HG03097 (cell line): ENCODE measurements around the gene CDC42EP4.

ENCODE experiments used
- ATAC-seq: cut with Tn5 transposase; IDR thresholded peaks from one replicate; pipeline ENCODE4 v1.9.1; 2021; ENCODE audit not compliant: unreplicated experiment, low FRiP score

CDC42EP4 gene, protein sequence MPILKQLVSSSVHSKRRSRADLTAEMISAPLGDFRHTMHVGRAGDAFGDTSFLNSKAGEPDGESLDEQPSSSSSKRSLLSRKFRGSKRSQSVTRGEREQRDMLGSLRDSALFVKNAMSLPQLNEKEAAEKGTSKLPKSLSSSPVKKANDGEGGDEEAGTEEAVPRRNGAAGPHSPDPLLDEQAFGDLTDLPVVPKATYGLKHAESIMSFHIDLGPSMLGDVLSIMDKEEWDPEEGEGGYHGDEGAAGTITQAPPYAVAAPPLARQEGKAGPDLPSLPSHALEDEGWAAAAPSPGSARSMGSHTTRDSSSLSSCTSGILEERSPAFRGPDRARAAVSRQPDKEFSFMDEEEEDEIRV

DNA sequence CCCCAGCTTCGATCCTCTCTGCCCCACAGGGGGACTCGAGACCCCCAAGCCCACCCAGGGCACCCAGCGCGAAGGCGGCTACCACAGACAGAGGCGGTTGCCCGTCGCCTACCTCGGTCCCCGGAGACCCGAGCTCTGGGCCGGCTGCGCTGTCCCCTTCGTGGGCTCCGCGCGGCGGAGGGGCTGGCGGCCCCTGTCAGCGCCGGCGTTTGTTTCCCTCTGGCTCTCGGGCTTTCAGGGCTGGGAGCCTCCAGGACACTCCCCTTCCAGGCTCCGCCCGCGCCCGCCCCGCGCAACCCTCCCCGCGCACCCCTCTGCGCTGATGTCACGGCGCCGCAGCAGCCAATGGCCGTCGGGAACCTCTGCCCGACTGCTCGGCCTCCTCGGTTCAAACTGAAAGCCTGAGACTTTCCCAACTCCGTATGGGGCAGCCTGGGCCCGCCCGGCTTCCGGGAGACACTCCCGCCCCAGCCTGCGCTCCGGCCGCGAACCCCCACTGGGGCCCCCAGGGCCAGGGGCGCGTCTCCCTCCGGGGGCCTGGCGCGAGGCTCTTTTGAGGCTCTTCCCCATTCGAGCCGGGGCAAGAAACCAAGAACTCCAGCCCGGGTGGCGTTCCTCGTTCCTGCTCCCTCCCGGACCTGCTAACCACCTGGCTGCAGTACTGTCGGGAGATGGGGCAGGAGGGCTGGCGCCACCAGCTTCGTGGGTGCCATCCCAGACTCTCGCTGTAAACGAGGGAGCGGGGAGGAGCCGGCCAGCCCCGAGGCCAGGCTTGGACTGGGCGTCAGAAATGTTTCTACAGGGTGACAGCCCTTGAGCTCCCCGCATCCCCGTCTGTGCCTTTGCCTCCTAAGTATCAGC is at the start of gene CDC42EP4:
CDC42EP4 (minus strand) TSS at position 221 of the 861 bp plus-strand sequence. CDS start 25,501 bp downstream, outside the sequence.
- ATAC-seq: peak; percentile 85

DNA sequence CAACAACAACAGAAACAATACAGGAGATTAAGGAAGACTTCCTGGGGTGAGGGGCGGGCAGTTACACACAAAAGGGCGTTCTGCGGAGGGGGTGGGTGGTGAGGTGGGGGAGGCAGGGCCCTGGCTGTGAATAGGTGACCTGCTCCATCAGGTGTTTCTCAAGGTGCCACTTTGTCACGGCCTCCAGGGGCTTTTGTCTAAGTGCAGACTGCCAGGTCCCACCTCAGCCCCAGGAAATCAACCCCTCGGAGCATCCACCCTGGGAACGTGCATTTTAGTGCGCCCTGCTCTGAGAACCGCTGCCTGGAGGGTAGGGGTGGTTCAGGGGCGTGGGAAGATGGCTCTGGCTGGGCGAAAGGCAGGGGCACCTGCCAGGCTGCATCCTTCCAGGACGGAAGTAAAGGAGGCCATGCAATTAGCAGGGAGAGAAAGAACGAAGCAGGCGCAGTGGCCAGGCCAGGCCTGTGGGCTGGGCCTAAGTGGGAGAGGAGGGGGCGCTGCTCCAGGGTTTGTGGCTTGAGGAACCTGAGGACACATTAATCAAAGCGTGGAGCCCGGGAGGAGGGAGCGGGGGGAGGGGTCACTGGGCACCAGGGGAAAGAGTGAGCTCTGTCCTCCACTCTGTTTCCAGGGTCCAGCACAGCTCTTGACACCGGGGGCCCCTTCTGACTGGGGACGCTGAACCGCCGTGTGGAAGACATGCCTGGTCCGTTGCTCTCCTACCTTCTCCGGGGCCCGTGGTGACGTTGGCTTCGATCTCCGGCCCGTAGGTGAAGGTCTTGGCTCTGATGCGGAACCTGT is 49.4 kb upstream of the CDC42EP4 start:
- ATAC-seq: no peak

DNA sequence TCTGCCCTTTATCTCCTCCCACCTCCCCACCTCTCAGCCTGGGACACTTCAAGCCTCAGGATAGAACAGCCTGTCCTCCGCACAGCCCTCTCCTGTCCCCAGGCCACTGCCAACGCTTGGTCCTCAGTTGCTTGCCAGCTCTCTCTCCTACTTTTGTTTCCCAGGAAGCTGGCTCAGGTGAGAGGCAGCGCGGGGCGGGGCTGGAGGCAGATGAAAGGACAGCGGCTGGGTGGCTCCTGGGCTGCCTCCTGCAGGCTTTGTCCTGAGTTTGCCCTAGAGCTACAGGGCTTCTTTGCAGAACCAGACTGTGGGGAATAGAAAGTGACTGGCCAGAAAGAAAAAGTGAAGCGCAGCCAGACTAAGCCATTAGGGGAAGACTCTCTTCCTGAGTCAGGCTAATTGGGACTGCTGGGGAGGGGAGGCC is 48.2 kb upstream of the CDC42EP4 start:
- no peak for ATAC-seq

DNA sequence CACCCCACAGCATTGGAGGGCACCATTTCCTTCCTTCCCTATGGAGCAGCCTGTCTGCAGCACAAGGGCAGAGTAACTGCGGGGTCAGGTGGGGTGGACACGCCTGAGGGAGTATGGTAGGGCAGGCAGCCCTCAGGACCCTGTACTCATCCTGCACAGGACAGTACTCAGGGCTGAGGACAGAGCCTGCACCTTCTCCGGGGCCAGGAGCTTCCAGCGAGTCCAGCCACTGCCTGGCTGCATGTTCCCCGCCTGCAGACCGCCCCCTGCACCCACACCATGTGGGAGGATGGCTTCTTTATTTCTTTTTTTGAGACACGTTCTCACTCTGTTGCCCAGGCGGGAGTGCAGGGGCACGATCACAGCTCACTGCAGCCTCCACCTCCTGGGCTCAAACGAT is 47.6 kb upstream of the CDC42EP4 start:
- ATAC-seq: no peak

DNA sequence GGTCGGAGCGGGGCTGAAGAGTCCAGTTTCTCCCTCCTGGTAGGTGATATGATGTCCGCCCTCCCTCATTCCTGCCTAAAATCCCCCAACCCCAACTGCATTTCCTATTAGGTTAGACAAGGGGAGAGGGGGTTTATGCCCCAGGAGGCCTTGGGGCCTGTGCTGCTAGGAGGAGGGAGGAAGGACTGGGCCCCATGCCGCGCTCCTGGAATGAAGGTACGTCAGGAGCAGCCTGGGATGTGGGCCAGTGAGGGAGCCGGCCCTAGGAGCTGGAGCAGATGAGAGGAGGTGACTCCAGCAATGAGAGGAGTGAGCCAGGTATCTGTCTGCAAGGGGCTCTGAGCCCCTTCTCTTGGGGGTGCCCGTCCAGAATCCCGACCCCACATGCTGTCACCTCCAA is 46.9 kb upstream of the CDC42EP4 start:
- no peak for ATAC-seq

DNA sequence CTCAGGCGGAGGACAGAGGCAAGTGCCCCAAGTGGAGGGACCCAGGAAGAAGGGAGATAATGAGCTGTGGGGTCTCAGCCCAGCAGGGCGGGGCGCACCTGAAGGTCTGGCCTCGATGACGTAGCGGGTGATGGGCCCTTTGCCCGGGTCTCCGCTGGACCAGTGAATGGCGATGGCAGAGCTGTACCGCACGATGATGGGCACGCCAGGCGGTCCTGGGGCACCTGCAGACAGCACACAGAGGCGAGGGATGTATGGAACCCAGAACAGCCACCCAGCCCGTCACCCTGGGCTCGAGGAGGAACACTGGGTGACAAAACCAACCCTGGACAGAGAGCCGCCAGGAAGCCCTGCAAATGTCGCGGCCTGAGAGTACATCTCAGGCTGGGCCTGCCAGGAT is 46.2 kb upstream of the CDC42EP4 start:
- no peak for ATAC-seq

DNA sequence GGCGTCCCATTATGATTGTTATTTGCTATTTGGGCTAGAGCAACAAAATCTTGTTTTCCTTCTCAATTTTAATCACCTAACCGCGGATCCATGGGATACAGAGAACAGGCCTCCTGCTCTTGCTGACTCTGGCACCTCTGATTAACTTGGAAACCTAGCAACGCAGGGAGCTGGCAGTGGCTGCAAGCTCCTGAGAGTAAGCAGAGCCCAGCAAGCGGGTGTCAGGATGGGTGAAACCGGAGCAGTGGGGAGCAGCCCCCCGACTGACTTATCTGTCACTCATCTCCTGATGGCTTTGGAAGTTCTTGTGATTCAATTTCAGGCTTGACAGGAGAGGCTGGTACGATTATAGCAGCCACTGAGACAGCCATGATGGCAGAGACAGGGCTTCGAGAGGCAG is 45.5 kb upstream of the CDC42EP4 start:
- no peak for ATAC-seq

DNA sequence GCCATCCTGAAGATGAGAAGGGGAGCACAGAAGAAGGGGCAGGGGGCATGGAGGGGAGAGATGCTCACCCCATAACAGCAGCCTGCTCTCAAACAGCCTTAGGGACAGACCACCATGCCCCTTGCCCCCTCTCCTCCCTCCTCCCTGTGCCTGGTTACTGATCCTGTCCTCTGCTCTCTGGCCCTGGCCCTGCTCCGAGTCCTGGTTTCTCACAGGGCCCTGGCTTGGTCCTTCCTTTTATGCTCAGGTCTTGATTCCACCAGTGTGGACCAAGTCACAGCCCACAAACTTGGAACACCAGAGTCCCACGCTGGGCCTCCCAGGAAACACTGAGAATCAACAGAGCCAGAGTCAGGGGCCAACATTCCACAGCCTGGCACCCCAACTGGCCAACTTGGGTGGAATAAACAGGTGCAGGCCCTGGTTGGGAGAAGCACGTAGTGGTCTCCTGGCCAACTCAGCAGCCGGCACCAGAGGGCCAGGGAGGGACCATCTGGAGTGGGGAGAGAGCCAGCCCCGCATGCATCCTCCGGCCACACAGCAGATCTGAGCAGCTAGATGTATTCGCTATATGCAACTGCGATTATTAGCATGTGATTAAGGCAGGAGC is 44.9 kb upstream of the CDC42EP4 start:
- no peak for ATAC-seq

DNA sequence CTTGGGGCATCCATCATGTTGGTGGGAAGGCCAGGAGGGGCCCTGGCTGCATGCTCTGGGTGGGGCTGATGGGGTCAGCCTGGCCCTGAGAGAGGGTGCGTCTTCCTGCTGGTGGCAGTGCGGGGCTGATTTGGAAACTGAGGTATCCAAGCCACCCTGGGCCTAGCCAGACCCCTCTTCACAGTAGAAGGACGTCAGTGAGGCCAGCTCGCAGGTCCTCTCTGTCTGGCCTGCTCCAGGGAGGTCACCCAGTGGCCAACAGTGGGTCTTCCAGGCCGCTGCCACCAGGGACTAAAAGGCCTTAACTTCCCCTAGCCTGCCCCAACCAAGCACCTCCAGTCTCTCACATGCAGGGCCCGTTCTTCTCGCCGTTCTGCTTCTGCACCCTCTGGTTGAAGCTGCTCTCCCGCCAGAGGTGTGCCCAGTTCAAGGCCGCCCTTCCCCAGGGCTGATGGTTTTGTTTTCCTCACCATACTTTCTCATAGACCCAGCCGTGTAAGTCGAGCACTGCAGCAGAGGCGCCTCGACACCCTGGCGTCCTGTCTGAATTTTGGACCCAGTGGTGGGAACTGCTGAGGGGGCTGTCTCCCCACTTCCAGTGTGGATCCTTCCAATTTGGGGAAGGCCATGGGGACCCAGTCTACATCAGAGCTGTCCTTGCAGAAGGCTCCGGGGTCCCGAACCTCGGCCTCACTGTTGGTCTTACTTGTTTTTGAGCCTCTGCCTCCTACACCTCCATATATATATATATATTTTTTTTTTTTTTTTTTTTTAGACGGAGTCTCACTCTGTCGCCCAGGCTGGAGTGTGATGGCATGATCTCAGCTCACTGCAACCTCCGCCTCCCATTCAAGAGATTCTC is 42.9 kb upstream of the CDC42EP4 start:
- no peak for ATAC-seq

DNA sequence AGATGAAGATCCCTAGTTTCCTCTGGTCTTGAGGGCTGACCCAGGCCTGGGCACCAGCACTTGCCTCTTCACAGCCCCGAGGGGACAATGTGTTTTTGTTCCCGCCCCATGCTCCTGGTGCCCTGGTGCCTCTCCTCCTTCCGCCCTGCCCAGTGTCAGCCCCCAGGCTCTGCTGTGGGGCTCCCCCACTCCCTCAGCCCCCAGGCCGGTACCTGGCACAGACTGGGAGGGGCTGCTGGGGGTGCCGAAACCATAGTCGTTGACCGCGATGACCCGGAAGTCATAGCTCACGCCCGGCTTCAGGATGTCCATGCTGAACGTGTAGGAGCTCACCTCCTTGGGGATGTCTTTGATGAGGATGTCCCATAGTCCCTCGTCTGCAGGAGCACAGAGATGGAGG is 40.5 kb upstream of the CDC42EP4 start:
- no peak for ATAC-seq

DNA sequence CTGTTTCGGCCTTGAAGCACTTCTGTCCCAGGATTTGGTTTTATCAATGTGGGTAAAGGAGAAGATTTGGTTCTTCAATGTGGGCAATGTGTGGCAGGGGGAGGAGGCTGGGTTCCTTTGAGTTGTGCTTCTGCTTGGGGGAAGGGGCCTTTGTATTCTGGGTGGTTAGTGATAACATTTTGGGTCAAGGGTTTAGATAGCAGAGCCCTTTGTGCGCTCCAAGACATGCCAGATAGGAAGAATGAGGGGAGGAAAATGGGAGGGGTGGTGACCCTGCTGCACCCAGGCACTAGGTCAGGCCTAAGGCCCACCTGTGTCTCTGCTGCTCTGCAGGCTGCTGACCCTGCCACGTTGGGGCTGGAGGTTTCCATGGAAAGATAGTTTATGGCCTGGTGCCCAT is 40.0 kb upstream of the CDC42EP4 start:
- no peak for ATAC-seq

DNA sequence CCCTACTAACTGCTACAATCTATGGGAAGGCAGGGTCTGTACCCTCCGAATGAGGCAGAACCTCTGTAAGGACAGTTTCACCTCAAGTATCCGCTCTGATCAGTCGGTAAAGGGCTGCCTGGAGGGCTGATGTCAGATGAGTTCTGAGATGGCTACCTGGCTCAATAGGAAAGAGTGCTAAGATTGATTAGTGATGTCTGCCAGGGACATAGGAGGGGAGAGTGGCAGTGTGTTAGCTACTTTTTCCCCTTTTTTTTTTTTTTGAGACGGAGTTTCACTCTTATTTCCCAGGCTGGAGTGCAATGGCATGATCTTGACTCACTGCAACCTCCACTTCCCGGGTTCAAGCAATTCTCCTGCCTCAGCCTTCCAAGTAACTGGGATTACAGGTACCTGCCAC is 39.1 kb upstream of the CDC42EP4 start:
- ATAC-seq: no peak

DNA sequence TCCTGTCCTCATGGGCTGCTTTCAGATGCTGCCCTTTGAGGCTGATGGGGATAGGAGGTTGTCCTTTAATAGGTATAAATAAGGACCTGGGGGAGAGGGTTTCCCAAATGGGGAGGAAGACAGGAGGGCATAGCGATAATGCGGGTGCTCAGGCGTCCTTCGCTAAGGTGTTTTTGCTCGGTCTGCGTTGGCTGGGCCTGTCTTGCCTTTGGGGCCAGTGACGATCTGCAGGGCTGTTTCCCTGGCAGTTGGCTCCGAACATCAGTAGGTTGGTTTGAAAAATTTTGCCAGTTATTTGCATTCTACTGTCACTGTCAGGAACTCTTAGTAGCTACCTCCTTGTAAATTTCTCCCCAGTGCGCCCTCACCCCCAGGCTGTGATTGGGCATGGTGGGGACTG is 37.8 kb upstream of the CDC42EP4 start:
- ATAC-seq: no peak

DNA sequence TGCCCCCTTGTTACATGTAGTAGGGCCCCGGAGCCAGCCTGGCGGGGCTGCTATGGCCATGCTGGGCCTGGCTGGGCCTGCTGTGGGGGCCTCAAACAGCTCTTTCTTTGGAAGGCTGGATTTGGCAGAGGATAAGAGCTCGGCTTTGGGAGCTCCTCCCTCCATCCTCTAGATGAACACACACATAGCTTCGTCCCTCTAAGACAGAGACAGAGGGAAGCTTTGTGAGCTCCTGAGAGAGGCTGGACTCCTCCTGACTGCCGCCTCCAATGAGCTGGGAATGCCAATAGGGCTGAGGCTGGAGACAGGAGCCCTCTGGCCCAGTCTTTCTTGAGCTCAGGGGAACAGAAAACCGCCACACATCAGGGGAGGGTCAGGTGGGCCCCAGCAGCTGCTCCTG is 37.3 kb upstream of the CDC42EP4 start:
- no peak for ATAC-seq

DNA sequence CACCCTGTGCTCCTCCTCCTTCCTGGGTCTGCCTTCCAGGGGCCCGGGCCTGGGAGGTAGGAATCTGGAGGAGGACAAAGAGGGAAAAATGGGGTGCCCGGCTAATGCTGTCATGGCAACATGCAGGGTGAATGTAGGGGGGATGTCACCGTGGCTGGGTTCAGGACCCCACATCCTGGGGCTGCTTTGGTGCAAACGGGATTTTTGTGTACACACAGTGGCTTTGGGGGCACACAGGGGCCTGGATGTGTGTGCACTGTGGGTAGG is 37.0 kb upstream of the CDC42EP4 start:
- ATAC-seq: no peak

DNA sequence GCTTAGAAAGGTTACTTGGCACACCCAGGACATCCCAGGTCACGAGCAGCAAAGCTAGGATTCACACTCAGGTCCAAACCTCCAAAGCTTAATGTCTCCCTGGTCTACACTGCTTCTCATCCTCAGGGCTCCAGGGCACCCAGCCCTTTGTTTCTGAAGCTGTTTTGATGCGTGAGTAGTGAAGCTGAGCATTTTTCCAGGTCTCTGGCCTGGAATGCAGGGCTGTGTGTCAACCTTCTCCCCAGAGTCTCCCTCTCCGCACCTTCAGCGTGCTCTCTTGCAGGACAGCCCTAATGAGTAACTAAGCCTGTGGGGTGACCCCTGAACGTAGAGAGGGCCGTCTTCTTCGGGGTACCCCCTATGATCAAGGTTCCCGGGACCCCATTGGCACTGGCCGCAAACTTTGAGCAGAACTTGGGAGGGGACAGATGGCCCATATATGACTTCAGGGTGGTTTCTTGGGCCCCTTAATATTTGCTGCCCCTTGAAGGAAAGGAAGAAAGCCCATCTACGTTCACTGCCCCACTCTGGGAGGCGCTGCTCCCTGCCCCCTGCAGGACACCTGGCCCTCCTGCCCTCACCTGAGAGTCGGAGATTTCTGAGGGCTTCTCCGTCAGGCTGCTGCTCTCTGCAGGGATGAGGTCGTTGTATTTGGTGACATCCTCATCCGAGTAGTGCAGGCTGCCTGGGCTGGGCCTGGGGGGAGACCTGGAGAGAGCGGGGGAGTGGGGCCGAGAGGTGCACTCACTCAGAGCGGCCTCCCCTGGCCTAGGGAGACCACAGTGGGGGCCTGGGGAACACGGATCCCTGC is 36.4 kb upstream of the CDC42EP4 start:
- no peak for ATAC-seq

DNA sequence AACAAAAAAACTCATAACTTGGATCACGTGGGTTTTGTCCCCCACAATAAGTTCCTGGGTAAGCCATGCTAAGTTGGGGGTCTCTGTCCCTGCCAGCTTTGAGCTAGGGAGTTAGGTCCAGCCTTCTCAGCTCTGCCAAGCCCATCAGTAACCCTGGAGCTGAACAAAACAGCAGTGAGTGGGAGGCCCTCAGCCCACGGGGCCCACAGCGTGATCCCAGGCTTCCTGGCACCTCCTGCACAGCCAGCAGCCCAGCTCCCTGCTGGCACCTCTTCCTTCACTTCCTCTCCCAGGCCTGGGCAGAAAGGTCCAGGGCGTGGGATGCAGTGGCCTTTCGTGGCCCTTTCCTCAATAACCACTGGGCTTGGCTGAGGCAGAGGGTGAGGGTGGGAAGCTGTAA is 35.5 kb upstream of the CDC42EP4 start:
- ATAC-seq: no peak

DNA sequence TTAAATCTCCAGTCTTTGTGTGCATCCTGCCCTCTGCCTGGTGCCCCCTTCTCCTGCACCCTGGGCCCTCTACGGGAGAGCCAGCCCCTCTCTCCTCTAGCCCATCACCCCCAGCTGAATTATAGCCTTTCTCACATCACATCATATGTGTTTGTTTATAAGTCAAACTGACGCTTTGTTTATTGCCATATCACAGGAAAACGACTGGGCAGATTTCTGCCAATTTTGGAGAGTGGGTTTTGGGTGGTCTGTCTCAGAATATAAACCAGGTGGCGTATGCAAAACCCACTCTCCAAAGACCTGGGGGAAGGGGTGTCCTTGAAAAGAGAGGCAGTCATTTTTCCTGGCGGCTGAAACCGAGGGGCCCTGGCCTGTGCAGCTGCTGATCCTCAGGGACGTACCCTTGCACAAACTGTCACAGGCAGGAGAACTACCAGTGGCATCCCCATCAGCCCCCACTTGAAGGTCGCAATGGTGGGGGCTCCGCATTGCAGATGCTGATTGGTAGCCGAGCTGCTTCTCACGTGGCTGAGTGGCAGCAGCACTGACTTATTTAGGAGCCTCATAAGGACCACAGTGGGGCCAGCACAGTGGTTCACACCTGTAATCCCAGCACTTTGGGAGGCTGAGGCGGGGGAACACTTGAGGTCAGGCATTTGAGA is 34.8 kb upstream of the CDC42EP4 start:
- no peak for ATAC-seq
